Breast epithelium (tissue), 4 donors: Measurements from ENCODE around the gene LMO1. TPM values are rescaled to one million over a fixed set of nuclear protein-coding genes. Genes with fewer than 3 reads are reported as not detected.

Experiments
- DNase-seq, 2 donors: peaks; one replicate each; pipeline ENCODE4 v3.0.0-alpha.2; 2019; ENCODE audit warnings: low spot score in 2 of 2
- H3K27ac ChIP-seq, 2 donors: fragments of 200-600 bp; sonication (generic) in 1 of 2; one replicate each; pipeline ENCODE4 v1.5.1; 2016 to 2019; ENCODE audit warnings: mild to moderate bottlenecking in 1 of 2
- H3K27me3 ChIP-seq, 2 donors: fragments of 200-600 bp; sonication (generic) in 1 of 2; one replicate each; pipeline versions ENCODE4 v1.5.1 to v1.6.0; 2017 to 2019; ENCODE audit warnings: control low read depth in 1 of 2, mild to moderate bottlenecking in 1 of 2
- H3K36me3 ChIP-seq: fragments of 200-600 bp; one replicate; pipeline ENCODE4 v1.5.1; 2019
- H3K4me1 ChIP-seq, 2 donors: fragments of 200-600 bp; sonication (generic); one replicate each; pipeline ENCODE4 v1.5.1; 2016 to 2019; ENCODE audit warnings: control low read depth in 1 of 2
- H3K4me3 ChIP-seq, 3 donors: fragments of 200-600 bp; sonication (generic); 1 replicate in 2 of 3; 2 replicates in 1 of 3; pipeline ENCODE4 v1.5.1; 2016 to 2019; ENCODE audit warnings: mild to moderate bottlenecking in 3 of 3, moderate library complexity in 2 of 3
- H3K9me3 ChIP-seq, 2 donors: fragments of 200-600 bp; sonication (generic) in 1 of 2; one replicate each; pipeline ENCODE4 v1.5.1; 2016 to 2019; ENCODE audit warnings: control low read depth in 1 of 2
- CTCF ChIP-seq, 3 donors: fragments of 450-650 bp; IDR thresholded peaks; one replicate each; pipeline ENCODE4 v1.5.1; 2016 to 2017; ENCODE audit warnings: antibody characterized with exemption in 3 of 3, mild to moderate bottlenecking in 3 of 3, moderate library complexity in 3 of 3
- POLR2A ChIP-seq: fragments of 450-650 bp; IDR thresholded peaks from one replicate; pipeline ENCODE4 v1.6.1; 2016; ENCODE audit warnings: antibody characterized with exemption, mild to moderate bottlenecking, moderate library complexity
- POLR2AphosphoS5 ChIP-seq, 3 donors: sonication (generic); formaldehyde crosslinking; IDR thresholded peaks; one replicate each; pipeline ENCODE4 v1.6.1; 2017; ENCODE audit warnings: antibody characterized with exemption in 3 of 3
- intact Hi-C: fragments of 100-400 bp; cut with DNase I; formaldehyde crosslinking; loops from one replicate; pipeline ENCODE4 v1.15.1; 2023; ENCODE audit warnings: low total_unique reads
- total RNA-seq, 3 donors: library from RNA; depleted of rRNA; stranded (reverse); fragments of >200 nt; gene quantifications; one replicate each; pipeline ENCODE4 v1.1.0, GENCODE V29; 2016

LMO1 gene
- total RNA-seq, 3 donors from 2014 or later: not detected

- H3K36me3 ChIP-seq: no peaks in the 10 kb centered on the region
- DNase-seq: no peak
- no peaks in the 10 kb centered on the region for H3K4me1 ChIP-seq
- TF ChIP-seq CTCF (IDR thresholded peaks at IDR 0.05) (no peak), POLR2AphosphoS5 (IDR thresholded peaks at IDR 0.05) (no peak), POLR2A (no peak)
- H3K9me3 ChIP-seq: no peaks in the 10 kb centered on the region
- H3K27ac ChIP-seq: no peak overlapping the region
- H3K27me3 ChIP-seq: no peaks in the 10 kb centered on the region
- intact Hi-C loops: no loop called here
- H3K4me3 ChIP-seq: no peak overlapping the region
Measured at GRCh38 chr11:8221917-8222495, 41.7 kb downstream of the LMO1 start.

- Histone ChIP-seq H3K9me3 (no peaks in the 10 kb centered on the region), H3K36me3 (no peaks in the 10 kb centered on the region), H3K4me3 (no peak overlapping the region), H3K27me3 (no peaks in the 10 kb centered on the region), H3K27ac (no peak overlapping the region), H3K4me1 (no peaks in the 10 kb centered on the region)
- intact Hi-C loops: no loop called here
- TF ChIP-seq POLR2A (no peak), POLR2AphosphoS5 (IDR thresholded peaks at IDR 0.05) (no peak), CTCF (IDR thresholded peaks at IDR 0.05) (no peak)
- no peak for DNase-seq
Measured at GRCh38 chr11:8221046-8221723, 42.5 kb downstream of the LMO1 start.

GRCh38 chr11:8220261-8221045, 43.2 kb downstream of the LMO1 start:
- Histone ChIP-seq H3K4me1 (no peaks in the 10 kb centered on the region), H3K4me3 (no peak overlapping the region), H3K36me3 (no peaks in the 10 kb centered on the region), H3K27ac (no peak overlapping the region), H3K27me3 (no peaks in the 10 kb centered on the region), H3K9me3 (no peaks in the 10 kb centered on the region)
- TF ChIP-seq POLR2AphosphoS5 (IDR thresholded peaks at IDR 0.05): no peak
- TF ChIP-seq CTCF (IDR thresholded peaks at IDR 0.05): no peak
- no peak for TF ChIP-seq POLR2A
- intact Hi-C loops: no loop called here
- DNase-seq: no peak

GRCh38 chr11:8219257-8220021, 44.2 kb downstream of the LMO1 start:
- no peak overlapping the region for H3K4me3 ChIP-seq
- no peaks in the 10 kb centered on the region for H3K4me1 ChIP-seq
- intact Hi-C loops: no loop called here
- H3K27ac ChIP-seq: no peak overlapping the region
- no peaks in the 10 kb centered on the region for H3K27me3 ChIP-seq
- DNase-seq: no peak
- H3K9me3 ChIP-seq: no peaks in the 10 kb centered on the region
- TF ChIP-seq CTCF (IDR thresholded peaks at IDR 0.05): peak in 1 of 3 donors; percentile 47
- TF ChIP-seq POLR2A: no peak
- TF ChIP-seq POLR2AphosphoS5 (IDR thresholded peaks at IDR 0.05): no peak
- H3K36me3 ChIP-seq: no peaks in the 10 kb centered on the region
